Gastrocnemius medialis (tissue), 4 donors: Measurements from ENCODE around the gene BEST1. TPM values are rescaled to one million over a fixed set of nuclear protein-coding genes. Genes with fewer than 3 reads are reported as not detected.
"Not testable (repeated sequence)": the region's sequence is repeated elsewhere in the genome, so short reads cannot be mapped to it uniquely, and the experiment has no call there.

ENCODE experiments used
- ATAC-seq, 2 donors: fragments of 150-250 bp; one replicate each; pipeline ENCODE4 v1.9.1; 2016
- DNase-seq, 2 donors: peaks; one replicate each; pipeline ENCODE4 v3.0.0-alpha.2; 2019
- H3K27ac ChIP-seq, 4 donors: fragments of 200-600 bp; sonication (generic); 1 replicate in 1 of 4; 2 replicates in 3 of 4; pipeline ENCODE4 v1.5.1; 2016 to 2018; ENCODE audit warnings: mild to moderate bottlenecking in 2 of 4, moderate library complexity in 1 of 4
- H3K27me3 ChIP-seq, 3 donors: fragments of 200-600 bp; sonication (generic) in 2 of 3; 1 replicate in 1 of 3; 2 replicates in 2 of 3; pipeline versions ENCODE4 v1.5.1 to v1.6.0; 2016 to 2019; ENCODE audit warnings: mild to moderate bottlenecking in 1 of 3, moderate library complexity in 1 of 3
- H3K36me3 ChIP-seq, 2 donors: fragments of 200-600 bp; sonication (generic) in 1 of 2; one replicate each; pipeline ENCODE4 v1.5.1; 2017 to 2018
- H3K4me1 ChIP-seq, 2 donors: fragments of 200-600 bp; sonication (generic) in 1 of 2; one replicate each; pipeline ENCODE4 v1.5.1; 2016 to 2017; ENCODE audit warnings: mild to moderate bottlenecking in 2 of 2
- H3K4me3 ChIP-seq, 4 donors: fragments of 200-600 bp; sonication (generic) in 3 of 4; 1 replicate in 1 of 4; 2 replicates in 3 of 4; pipeline ENCODE4 v1.5.1; 2016 to 2019; ENCODE audit warnings: mild to moderate bottlenecking in 2 of 4
- H3K9me3 ChIP-seq, 3 donors: fragments of 200-600 bp; sonication (generic) in 2 of 3; 1 replicate in 1 of 3; 2 replicates in 2 of 3; pipeline ENCODE4 v1.5.1; 2016 to 2019
- CTCF ChIP-seq, 5 experiments: fragments of 450-650 bp in 3 of 5; fragments of 200-600 bp in 2 of 5; sonication (generic) in 2 of 5; IDR thresholded peaks in 4 of 5; conservative IDR thresholded peaks in 1 of 5; 1 replicate in 4 of 5; 2 replicates in 1 of 5; pipeline ENCODE4 v1.5.1; 2016 to 2019; ENCODE audit warnings: antibody characterized with exemption in 5 of 5, mild to moderate bottlenecking in 3 of 5, moderate library complexity in 3 of 5
- POLR2A ChIP-seq, 2 donors: fragments of 450-650 bp; IDR thresholded peaks; one replicate each; pipeline ENCODE4 v1.6.1; 2017; ENCODE audit warnings: antibody characterized with exemption in 2 of 2, mild to moderate bottlenecking in 2 of 2, moderate library complexity in 2 of 2
- in situ Hi-C, 4 donors: fragments of 200-750 bp; cut with MboI; loops; one replicate each; pipeline versions ENCODE4 v1.15.0 to v1.8.0; 2017; ENCODE audit warnings: low sequenced_read_pairs in 4 of 4
- intact Hi-C: fragments of 100-400 bp; cut with DNase I; formaldehyde crosslinking; loops from one replicate; pipeline ENCODE4 v1.15.1; 2023; ENCODE audit warnings: low total_unique reads
- total RNA-seq, 4 donors: library from RNA; depleted of rRNA; stranded (reverse); fragments of >200 nt; gene quantifications; one replicate each; pipeline versions ENCODE4 v1.1.0 to v1.2.3, GENCODE V29; 2016

Gene BEST1
- total RNA-seq, 4 donors from 2014 or later = 0.93 to 1.7 (median 0.94) TPM; not detected in 1

- H3K27ac ChIP-seq = no peak overlapping the region
- ATAC-seq (no peak), DNase-seq (no peak)
- H3K27me3 ChIP-seq = peaks cover 0 to under 1% (median 0%) of the 10 kb centered on the region in 3 donors
- TF ChIP-seq POLR2A (IDR thresholded peaks at IDR 0.05) (no peak), CTCF (IDR thresholded peaks at IDR 0.05 in 4 of 5, conservative IDR thresholded peaks at IDR 0.05 in 1 of 5) (no peak)
- H3K4me3 ChIP-seq = no peak overlapping the region
- in situ Hi-C loops (no loop called here), intact Hi-C loops (no loop called here)
- H3K36me3 ChIP-seq = no peaks in the 10 kb centered on the region
- no peaks in the 10 kb centered on the region for H3K9me3 ChIP-seq
- no peaks in the 10 kb centered on the region for H3K4me1 ChIP-seq
These were observed 49.2 kb downstream of the BEST1 start for GRCh38 chr11:61999141-61999975.

GRCh38 chr11:62000539-62001446 lies 50.6 kb downstream of the BEST1 start:
- H3K27me3 ChIP-seq = peaks cover 0 to 5% (median 0%) of the 10 kb centered on the region in 3 donors
- DNase-seq (no peak), ATAC-seq (no peak)
- H3K4me1 ChIP-seq = no peaks in the 10 kb centered on the region
- intact Hi-C loops = no loop called here
- TF ChIP-seq POLR2A (IDR thresholded peaks at IDR 0.05) (no peak), CTCF (IDR thresholded peaks at IDR 0.05 in 4 of 5, conservative IDR thresholded peaks at IDR 0.05 in 1 of 5) (no peak)
- no peak overlapping the region for H3K4me3 ChIP-seq
- no peak overlapping the region for H3K27ac ChIP-seq
- H3K9me3 ChIP-seq = no peaks in the 10 kb centered on the region
- no peaks in the 10 kb centered on the region for H3K36me3 ChIP-seq
- in situ Hi-C loops = no loop called here

- ATAC-seq (no peak), DNase-seq (no peak)
- intact Hi-C loops = no loop called here
- Histone ChIP-seq H3K36me3 (no peaks in the 10 kb centered on the region), H3K4me1 (no peaks in the 10 kb centered on the region), H3K4me3 (no peak overlapping the region), H3K27ac (no peak overlapping the region), H3K27me3 (peaks cover 0 to 5% (median 0%) of the 10 kb centered on the region in 3 donors), H3K9me3 (no peaks in the 10 kb centered on the region)
- in situ Hi-C loops = no loop called here
- TF ChIP-seq CTCF (IDR thresholded peaks at IDR 0.05 in 4 of 5, conservative IDR thresholded peaks at IDR 0.05 in 1 of 5) (no peak), POLR2A (IDR thresholded peaks at IDR 0.05) (no peak)
These were observed 51.5 kb downstream of the BEST1 start for GRCh38 chr11:62001450-62002191.

- ATAC-seq, H3K27ac ChIP-seq, H3K36me3 ChIP-seq, DNase-seq, H3K4me1 ChIP-seq, H3K4me3 ChIP-seq, in situ Hi-C loops, intact Hi-C loops, H3K9me3 ChIP-seq, H3K27me3 ChIP-seq: not testable (repeated sequence)
These were observed 52.1 kb downstream of the BEST1 start for GRCh38 chr11:62002283-62002682.
